Activated naive CD8-positive, alpha-beta T cell treated with anti-CD3 and anti-CD28 coated beads, Interleukin-2, amount 50 U/mL, for 24 hours (primary cell): Measurements from ENCODE around the gene SPTLC1.
"Not testable (repeated sequence)": the region's sequence is repeated elsewhere in the genome, so short reads cannot be mapped to it uniquely, and the experiment has no call there.

ENCODE experiments used
- ATAC-seq: fragments of 150-1000 bp; cut with Tn5 transposase; one replicate; pipeline ENCODE4 v1.10.0; 2021
- DNase-seq: peaks from one replicate; pipeline ENCODE4 v3.0.0; 2021
- H3K27ac Mint-ChIP-seq: one replicate; pipeline ENCODE4 v1.8.0; 2021; ENCODE audit warnings: mild to moderate bottlenecking, mixed read lengths
- H3K27me3 Mint-ChIP-seq: one replicate; pipeline ENCODE4 v1.8.0; 2021; ENCODE audit warnings: mixed read lengths
- H3K36me3 Mint-ChIP-seq: one replicate; pipeline ENCODE4 v1.8.0; 2021; ENCODE audit warnings: low read depth, mixed read lengths
- H3K4me1 Mint-ChIP-seq: one replicate; pipeline ENCODE4 v1.8.0; 2021; ENCODE audit warnings: mixed read lengths
- H3K4me3 Mint-ChIP-seq: one replicate; pipeline ENCODE4 v1.8.0; 2021; ENCODE audit warnings: mild to moderate bottlenecking, moderate library complexity, mixed read lengths
- H3K9me3 Mint-ChIP-seq: one replicate; pipeline ENCODE4 v1.8.0; 2021; ENCODE audit warnings: mixed read lengths

Gene SPTLC1

DNA sequence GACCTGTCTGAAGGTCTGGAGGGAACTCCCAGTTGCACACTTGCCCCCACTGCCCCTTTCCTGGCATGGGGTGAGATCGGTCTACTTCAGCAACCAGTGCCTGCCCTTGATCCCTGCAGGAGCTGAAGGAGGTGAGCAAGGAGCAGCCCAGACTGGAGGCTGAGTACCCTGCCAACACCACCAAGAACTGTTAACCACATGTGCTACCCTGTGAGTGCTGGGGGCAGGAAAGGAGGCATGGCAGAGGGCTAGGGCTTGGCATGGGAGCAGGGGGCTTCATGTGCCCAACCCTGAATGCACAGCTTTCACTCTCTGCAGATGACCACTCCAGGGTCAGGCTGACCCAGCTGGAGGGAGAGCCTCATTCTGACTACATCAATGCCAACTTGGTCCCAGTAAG, 17.3 kb upstream of the SPTLC1 start:
- no peak overlapping the region for H3K27ac Mint-ChIP-seq
- DNase-seq = no peak
- H3K4me1 Mint-ChIP-seq = peaks cover 7% of the 10 kb centered on the region
- peaks cover 4% of the 10 kb centered on the region for H3K9me3 Mint-ChIP-seq
- peaks cover 23% of the 10 kb centered on the region for H3K27me3 Mint-ChIP-seq
- ATAC-seq = no peak
- H3K4me3 Mint-ChIP-seq = no peak overlapping the region
- H3K36me3 Mint-ChIP-seq = no peaks in the 10 kb centered on the region

DNA sequence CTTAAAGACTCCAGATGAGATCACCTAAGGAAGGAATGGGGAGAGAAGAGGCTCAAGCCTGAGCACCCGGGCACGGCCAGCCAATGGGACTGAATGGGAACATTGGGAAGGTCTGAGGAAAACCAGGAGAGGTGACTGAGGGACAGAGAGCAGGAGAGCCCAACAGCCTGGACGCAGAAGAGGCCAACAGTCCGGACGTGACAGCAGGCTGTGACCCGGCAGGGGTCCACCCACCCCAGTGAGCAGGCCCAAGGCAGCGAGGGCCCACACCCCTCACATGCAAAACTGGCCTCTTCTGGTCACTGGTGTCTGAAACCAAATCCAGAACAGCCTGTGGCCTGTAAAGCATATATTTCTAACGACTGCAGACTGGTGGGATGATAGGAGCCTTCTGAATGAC, 7.6 kb upstream of the SPTLC1 start:
- ATAC-seq (no peak), DNase-seq (no peak)
- H3K4me3 Mint-ChIP-seq = no peak overlapping the region
- H3K27me3 Mint-ChIP-seq = peaks cover 7% of the 10 kb centered on the region
- H3K9me3 Mint-ChIP-seq = no peaks in the 10 kb centered on the region
- H3K4me1 Mint-ChIP-seq = no peaks in the 10 kb centered on the region
- H3K27ac Mint-ChIP-seq = no peak overlapping the region
- no peaks in the 10 kb centered on the region for H3K36me3 Mint-ChIP-seq

- H3K4me3 Mint-ChIP-seq = no peak overlapping the region
- ATAC-seq (no peak), DNase-seq (no peak)
- no peaks in the 10 kb centered on the region for H3K4me1 Mint-ChIP-seq
- H3K9me3 Mint-ChIP-seq = no peaks in the 10 kb centered on the region
- H3K36me3 Mint-ChIP-seq = no peaks in the 10 kb centered on the region
- H3K27ac Mint-ChIP-seq = no peak overlapping the region
- peaks cover 7% of the 10 kb centered on the region for H3K27me3 Mint-ChIP-seq
These were observed 6.8 kb upstream of the SPTLC1 start for GRCh38 chr9:92122061-92122460.

- Mint-ChIP-seq H3K36me3 (no peaks in the 10 kb centered on the region), H3K27me3 (peaks cover 7% of the 10 kb centered on the region), H3K27ac (no peak overlapping the region), H3K9me3 (no peaks in the 10 kb centered on the region), H3K4me1 (no peaks in the 10 kb centered on the region), H3K4me3 (no peak overlapping the region)
- no peak for ATAC-seq
- DNase-seq = no peak
These were observed 6.1 kb upstream of the SPTLC1 start for GRCh38 chr9:92121265-92121664.

GRCh38 chr9:92120138-92120537, 4.9 kb upstream of the SPTLC1 start:
- DNase-seq (no peak), ATAC-seq (no peak)
- peaks cover 7% of the 10 kb centered on the region for H3K27me3 Mint-ChIP-seq
- no peak overlapping the region for H3K4me3 Mint-ChIP-seq
- H3K9me3 Mint-ChIP-seq = no peaks in the 10 kb centered on the region
- no peak overlapping the region for H3K27ac Mint-ChIP-seq
- H3K36me3 Mint-ChIP-seq = peaks cover 3% of the 10 kb centered on the region
- H3K4me1 Mint-ChIP-seq = peaks cover 3% of the 10 kb centered on the region

- Mint-ChIP-seq H3K27ac (no peak overlapping the region), H3K36me3 (peaks cover 4% of the 10 kb centered on the region), H3K4me3 (no peak overlapping the region), H3K27me3 (peaks cover 7% of the 10 kb centered on the region), H3K9me3 (no peaks in the 10 kb centered on the region), H3K4me1 (peaks cover 4% of the 10 kb centered on the region)
- ATAC-seq = no peak
- DNase-seq = no peak
These were observed 4.4 kb upstream of the SPTLC1 start for GRCh38 chr9:92119586-92119985.

DNA sequence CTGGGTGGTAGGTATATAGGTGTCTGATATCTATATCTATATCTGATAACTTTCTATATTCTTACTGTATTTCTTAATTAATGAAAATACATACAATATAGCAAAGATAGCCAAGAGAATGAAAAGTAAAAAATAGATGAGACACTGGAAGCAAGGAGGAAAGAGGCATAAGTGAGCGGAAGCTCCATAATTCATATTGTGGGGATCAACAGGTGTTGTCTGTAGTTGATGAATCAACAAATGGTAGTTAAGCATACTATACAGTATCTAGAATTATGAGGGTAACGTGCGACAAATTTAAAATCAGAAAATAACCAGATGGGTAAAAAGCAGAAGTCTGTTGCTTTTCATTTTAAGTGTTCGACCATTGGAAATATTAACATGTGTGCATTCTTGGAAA, 7.1 kb downstream of the SPTLC1 start:
- Mint-ChIP-seq H3K27me3 (no peaks in the 10 kb centered on the region), H3K4me1 (peaks cover 13% of the 10 kb centered on the region), H3K36me3 (peaks cover 46% of the 10 kb centered on the region), H3K9me3 (no peaks in the 10 kb centered on the region), H3K4me3 (no peak overlapping the region), H3K27ac (no peak overlapping the region)
- DNase-seq (no peak), ATAC-seq (no peak)

- DNase-seq, H3K27ac Mint-ChIP-seq, H3K9me3 Mint-ChIP-seq, H3K27me3 Mint-ChIP-seq, ATAC-seq, H3K4me3 Mint-ChIP-seq, H3K4me1 Mint-ChIP-seq: not testable (repeated sequence)
- H3K36me3 Mint-ChIP-seq = peaks cover 48% of the 10 kb centered on the region
These were observed 9.6 kb downstream of the SPTLC1 start for GRCh38 chr9:92105446-92106225.

DNA sequence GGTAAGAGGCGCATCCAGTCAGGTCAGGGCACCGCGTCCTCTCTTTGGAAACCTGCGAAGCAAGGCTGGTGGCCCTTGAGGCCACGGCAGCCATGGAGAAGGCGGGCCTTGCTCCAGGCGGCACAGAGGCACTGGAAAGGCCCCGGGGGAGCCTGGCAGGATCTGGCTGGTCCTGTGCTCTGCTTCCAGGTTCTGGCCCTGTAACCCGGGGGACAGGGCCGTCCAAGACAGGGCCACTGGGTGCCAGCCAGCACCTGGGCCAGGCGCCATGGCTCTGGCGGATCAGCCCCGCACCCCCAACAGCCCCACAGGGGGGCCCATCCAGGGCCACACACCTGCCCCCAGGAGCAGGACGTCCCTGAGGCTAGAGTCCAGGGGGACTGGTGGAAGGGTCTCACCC, 11.6 kb downstream of the SPTLC1 start:
- H3K27ac Mint-ChIP-seq, H3K4me3 Mint-ChIP-seq, H3K27me3 Mint-ChIP-seq, H3K9me3 Mint-ChIP-seq, DNase-seq, H3K4me1 Mint-ChIP-seq, ATAC-seq: not testable (repeated sequence)
- peaks cover 55% of the 10 kb centered on the region for H3K36me3 Mint-ChIP-seq

DNA sequence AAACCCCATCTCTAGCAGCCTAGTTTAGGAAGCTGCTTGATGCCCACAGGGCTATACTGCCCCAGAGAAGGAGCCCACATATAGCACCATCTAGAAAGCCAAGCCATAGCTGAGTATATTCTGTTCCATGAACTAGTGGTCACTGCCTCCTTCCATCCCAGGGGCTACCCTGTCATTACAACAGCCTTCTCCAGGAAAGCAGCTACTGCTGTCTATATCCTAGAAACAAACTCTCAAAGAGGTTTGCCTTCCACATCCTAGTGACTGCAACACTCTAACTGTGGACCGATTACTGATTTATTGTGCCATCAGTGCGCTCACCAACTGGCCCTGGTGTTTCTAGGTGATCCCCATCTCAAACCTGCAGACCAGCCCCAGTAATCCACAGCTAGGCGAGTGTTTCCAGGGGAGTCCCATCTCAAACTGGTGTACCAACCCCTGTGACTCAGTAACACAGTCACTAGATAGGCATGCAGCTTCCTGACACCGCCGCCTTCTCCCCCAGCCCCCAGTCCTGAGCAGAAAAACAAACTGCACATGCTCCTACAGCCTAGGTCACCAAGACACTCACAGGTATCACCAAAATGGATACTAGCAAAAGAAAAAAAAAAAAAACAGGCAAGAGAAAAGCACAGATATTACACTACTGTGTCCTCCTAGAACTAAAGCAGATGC, 14.8 kb downstream of the SPTLC1 start:
- H3K4me1 Mint-ChIP-seq = peaks cover 19% of the 10 kb centered on the region
- H3K36me3 Mint-ChIP-seq = peaks cover 47% of the 10 kb centered on the region
- H3K27ac Mint-ChIP-seq = no peak overlapping the region
- ATAC-seq = no peak
- no peak overlapping the region for H3K4me3 Mint-ChIP-seq
- no peak for DNase-seq
- peaks cover 3% of the 10 kb centered on the region for H3K9me3 Mint-ChIP-seq
- no peaks in the 10 kb centered on the region for H3K27me3 Mint-ChIP-seq

DNA sequence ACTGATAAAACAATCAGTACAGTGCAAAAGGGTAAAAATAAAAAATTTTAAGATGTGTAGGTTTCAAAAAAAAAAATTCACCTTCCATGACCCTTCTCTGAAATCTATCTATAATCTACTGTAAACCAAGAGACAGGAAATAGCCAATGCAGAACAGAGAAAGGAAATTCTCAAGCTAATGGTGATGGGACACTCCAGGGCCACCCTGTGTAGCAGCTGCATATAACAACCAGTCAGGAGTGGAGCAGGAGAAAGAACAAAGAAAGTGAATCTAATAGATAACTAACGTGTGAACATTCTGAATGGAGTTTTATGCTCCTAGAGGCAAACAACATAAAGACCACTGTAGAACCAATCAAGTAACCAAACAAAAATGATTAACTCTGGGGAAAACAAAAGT, 16.6 kb downstream of the SPTLC1 start:
- H3K4me1 Mint-ChIP-seq = peaks cover 35% of the 10 kb centered on the region
- H3K27ac Mint-ChIP-seq = peak overlapping the region; percentile 49
- H3K27me3 Mint-ChIP-seq = no peaks in the 10 kb centered on the region
- no peak for ATAC-seq
- H3K9me3 Mint-ChIP-seq = peaks cover 3% of the 10 kb centered on the region
- peak overlapping the region; percentile 53 for H3K4me3 Mint-ChIP-seq
- peaks cover 48% of the 10 kb centered on the region for H3K36me3 Mint-ChIP-seq
- no peak for DNase-seq

GRCh38 chr9:92097997-92098482, 17.2 kb downstream of the SPTLC1 start:
- peaks cover 3% of the 10 kb centered on the region for H3K9me3 Mint-ChIP-seq
- H3K27me3 Mint-ChIP-seq = no peaks in the 10 kb centered on the region
- peaks cover 43% of the 10 kb centered on the region for H3K36me3 Mint-ChIP-seq
- peak overlapping the region; percentile 49 for H3K27ac Mint-ChIP-seq
- DNase-seq (peak; percentile 48), ATAC-seq (no peak)
- peak overlapping the region; percentile 53 for H3K4me3 Mint-ChIP-seq
- peaks cover 37% of the 10 kb centered on the region for H3K4me1 Mint-ChIP-seq

- no peak for ATAC-seq
- Mint-ChIP-seq H3K27me3 (no peaks in the 10 kb centered on the region), H3K36me3 (peaks cover 22% of the 10 kb centered on the region), H3K4me3 (no peak overlapping the region), H3K27ac (peak overlapping the region; percentile 14), H3K9me3 (peaks cover 3% of the 10 kb centered on the region), H3K4me1 (peaks cover 35% of the 10 kb centered on the region)
- no peak for DNase-seq
These were observed 20.0 kb downstream of the SPTLC1 start for GRCh38 chr9:92095236-92095635.

- ATAC-seq = peak; percentile 93
- H3K4me1 Mint-ChIP-seq = peaks cover 35% of the 10 kb centered on the region
- H3K4me3 Mint-ChIP-seq = no peak overlapping the region
- peaks cover 20% of the 10 kb centered on the region for H3K36me3 Mint-ChIP-seq
- H3K27me3 Mint-ChIP-seq = no peaks in the 10 kb centered on the region
- H3K27ac Mint-ChIP-seq = peak overlapping the region; percentile 32
- peak; percentile 26 for DNase-seq
- peaks cover 3% of the 10 kb centered on the region for H3K9me3 Mint-ChIP-seq
These were observed 20.6 kb downstream of the SPTLC1 start for GRCh38 chr9:92094655-92095054.

DNA sequence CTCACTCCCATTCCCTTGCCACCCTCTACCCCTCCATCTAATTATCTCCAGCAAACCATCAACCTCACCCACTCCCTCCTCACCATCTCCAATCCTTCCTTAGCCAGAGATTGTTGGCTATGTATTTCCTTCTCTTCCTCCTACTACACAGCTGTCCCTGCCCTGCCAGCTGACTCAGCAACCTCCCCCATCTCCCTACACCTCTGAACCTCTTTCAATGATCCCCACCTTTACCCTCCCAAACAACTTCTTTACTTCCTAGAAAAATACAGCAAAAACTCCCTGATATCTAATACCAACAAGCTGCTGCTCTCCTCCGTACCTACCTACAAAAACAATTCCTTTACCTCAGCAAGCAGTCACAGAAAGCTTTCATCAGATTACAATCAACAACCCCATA, 37.3 kb downstream of the SPTLC1 start:
- no peaks in the 10 kb centered on the region for H3K27me3 Mint-ChIP-seq
- H3K4me3 Mint-ChIP-seq = no peak overlapping the region
- no peaks in the 10 kb centered on the region for H3K4me1 Mint-ChIP-seq

More for the DNA sequence above, 37.3 kb downstream of the SPTLC1 start:
- H3K9me3 Mint-ChIP-seq = no peaks in the 10 kb centered on the region
- ATAC-seq = no peak
- DNase-seq = no peak
- peaks cover 23% of the 10 kb centered on the region for H3K36me3 Mint-ChIP-seq
- no peak overlapping the region for H3K27ac Mint-ChIP-seq
